IPS-18a (cell line): ENCODE measurements around the gene FBXL13.
"Not testable (repeated sequence)": the region's sequence is repeated elsewhere in the genome, so short reads cannot be mapped to it uniquely, and the experiment has no call there.

Source experiments
- H3K27ac ChIP-seq: one replicate; pipeline ENCODE4 v1.5.1; 2013; ENCODE audit warnings: low read length
- H3K27me3 ChIP-seq: one replicate; pipeline ENCODE4 v1.6.1; 2013; ENCODE audit warnings: mild to moderate bottlenecking, low read length; ENCODE audit not compliant: control insufficient read depth, insufficient read depth
- H3K36me3 ChIP-seq: one replicate; pipeline ENCODE4 v1.6.1; 2013; ENCODE audit warnings: low read depth, low read length; ENCODE audit not compliant: control insufficient read depth
- H3K4me1 ChIP-seq: one replicate; pipeline ENCODE4 v1.6.1; 2013; ENCODE audit warnings: low read depth, low read length; ENCODE audit not compliant: control insufficient read depth
- H3K4me3 ChIP-seq: one replicate; pipeline ENCODE4 v1.5.1; 2013; ENCODE audit warnings: low read length
- H3K9ac ChIP-seq: one replicate; pipeline ENCODE4 v1.6.1; 2013; ENCODE audit warnings: mild to moderate bottlenecking, low read length, moderate library complexity
- H3K9me3 ChIP-seq: one replicate; pipeline ENCODE4 v1.6.1; 2013; ENCODE audit warnings: low read depth, low read length; ENCODE audit not compliant: control insufficient read depth

The FBXL13 gene

GRCh38 chr7:103056006-103056405, 18.6 kb downstream of the FBXL13 start:
- not testable (repeated sequence) for H3K4me3 ChIP-seq, H3K27me3 ChIP-seq, H3K4me1 ChIP-seq, H3K9me3 ChIP-seq, H3K9ac ChIP-seq, H3K36me3 ChIP-seq, H3K27ac ChIP-seq

GRCh38 chr7:103051519-103051918, 23.1 kb downstream of the FBXL13 start:
- Histone ChIP-seq H3K4me1 (no peaks in the 10 kb centered on the region), H3K9me3 (peaks cover 21% of the 10 kb centered on the region), H3K36me3 (no peaks in the 10 kb centered on the region), H3K9ac (no peak overlapping the region), H3K27me3 (no peaks in the 10 kb centered on the region), H3K27ac (no peak overlapping the region), H3K4me3 (no peak overlapping the region)

GRCh38 chr7:103048833-103049232, 25.8 kb downstream of the FBXL13 start:
- Histone ChIP-seq H3K36me3 (no peaks in the 10 kb centered on the region), H3K4me3 (no peak overlapping the region), H3K9me3 (peaks cover 21% of the 10 kb centered on the region), H3K4me1 (no peaks in the 10 kb centered on the region), H3K27ac (no peak overlapping the region), H3K9ac (no peak overlapping the region), H3K27me3 (no peaks in the 10 kb centered on the region)

- H3K36me3 ChIP-seq, H3K27ac ChIP-seq, H3K4me1 ChIP-seq, H3K4me3 ChIP-seq, H3K9ac ChIP-seq, H3K27me3 ChIP-seq, H3K9me3 ChIP-seq: not testable (repeated sequence)
Observed at GRCh38 chr7:103041815-103042214, 32.8 kb downstream of the FBXL13 start.

GRCh38 chr7:103037823-103038739, 36.5 kb downstream of the FBXL13 start:
- not testable (repeated sequence) for H3K4me1 ChIP-seq, H3K9ac ChIP-seq, H3K27ac ChIP-seq, H3K36me3 ChIP-seq, H3K4me3 ChIP-seq, H3K27me3 ChIP-seq, H3K9me3 ChIP-seq

- H3K9me3 ChIP-seq, result no peaks in the 10 kb centered on the region
- no peaks in the 10 kb centered on the region for H3K36me3 ChIP-seq
- H3K9ac ChIP-seq, result no peak overlapping the region
- H3K27ac ChIP-seq, result no peak overlapping the region
- H3K27me3 ChIP-seq, result no peaks in the 10 kb centered on the region
- no peak overlapping the region for H3K4me3 ChIP-seq
- peaks cover 4% of the 10 kb centered on the region for H3K4me1 ChIP-seq
Observed at GRCh38 chr7:103037476-103037822, 37.1 kb downstream of the FBXL13 start.

- H3K4me3 ChIP-seq, H3K4me1 ChIP-seq, H3K9me3 ChIP-seq, H3K9ac ChIP-seq, H3K27me3 ChIP-seq, H3K27ac ChIP-seq, H3K36me3 ChIP-seq: not testable (repeated sequence)
Observed at GRCh38 chr7:103034318-103034717, 40.3 kb downstream of the FBXL13 start.

- no peak overlapping the region for H3K9ac ChIP-seq
- no peaks in the 10 kb centered on the region for H3K9me3 ChIP-seq
- no peak overlapping the region for H3K4me3 ChIP-seq
- no peaks in the 10 kb centered on the region for H3K36me3 ChIP-seq
- no peaks in the 10 kb centered on the region for H3K4me1 ChIP-seq
- H3K27me3 ChIP-seq, result no peaks in the 10 kb centered on the region
- H3K27ac ChIP-seq, result no peak overlapping the region
Observed at GRCh38 chr7:103031781-103032180, 42.8 kb downstream of the FBXL13 start.

GRCh38 chr7:103031024-103031423, 43.6 kb downstream of the FBXL13 start:
- Histone ChIP-seq H3K9ac (no peak overlapping the region), H3K36me3 (no peaks in the 10 kb centered on the region), H3K27ac (no peak overlapping the region), H3K27me3 (no peaks in the 10 kb centered on the region), H3K9me3 (no peaks in the 10 kb centered on the region), H3K4me1 (no peaks in the 10 kb centered on the region), H3K4me3 (no peak overlapping the region)

- Histone ChIP-seq H3K27me3 (no peaks in the 10 kb centered on the region), H3K9ac (no peak overlapping the region), H3K36me3 (no peaks in the 10 kb centered on the region), H3K4me3 (no peak overlapping the region), H3K9me3 (no peaks in the 10 kb centered on the region), H3K4me1 (no peaks in the 10 kb centered on the region), H3K27ac (no peak overlapping the region)
Observed at GRCh38 chr7:103025341-103025740, 49.3 kb downstream of the FBXL13 start.

GRCh38 chr7:103023578-103023977, 51.0 kb downstream of the FBXL13 start:
- not testable (repeated sequence) for H3K4me1 ChIP-seq, H3K27ac ChIP-seq, H3K36me3 ChIP-seq, H3K9me3 ChIP-seq, H3K4me3 ChIP-seq, H3K9ac ChIP-seq, H3K27me3 ChIP-seq

GRCh38 chr7:103021490-103021889, 53.1 kb downstream of the FBXL13 start:
- not testable (repeated sequence) for H3K4me3 ChIP-seq, H3K9me3 ChIP-seq, H3K27ac ChIP-seq, H3K27me3 ChIP-seq, H3K9ac ChIP-seq, H3K4me1 ChIP-seq, H3K36me3 ChIP-seq
